NCI-H2107 (cell line): ENCODE measurements around the gene ADARB2.
"Not testable (repeated sequence)": the region's sequence is repeated elsewhere in the genome, so short reads cannot be mapped to it uniquely, and the experiment has no call there.

ENCODE experiments used
- DNase-seq: peaks from one replicate; lab custom pipeline; 2025; lab: John Stamatoyannopoulos, UW

The ADARB2 gene

DNA sequence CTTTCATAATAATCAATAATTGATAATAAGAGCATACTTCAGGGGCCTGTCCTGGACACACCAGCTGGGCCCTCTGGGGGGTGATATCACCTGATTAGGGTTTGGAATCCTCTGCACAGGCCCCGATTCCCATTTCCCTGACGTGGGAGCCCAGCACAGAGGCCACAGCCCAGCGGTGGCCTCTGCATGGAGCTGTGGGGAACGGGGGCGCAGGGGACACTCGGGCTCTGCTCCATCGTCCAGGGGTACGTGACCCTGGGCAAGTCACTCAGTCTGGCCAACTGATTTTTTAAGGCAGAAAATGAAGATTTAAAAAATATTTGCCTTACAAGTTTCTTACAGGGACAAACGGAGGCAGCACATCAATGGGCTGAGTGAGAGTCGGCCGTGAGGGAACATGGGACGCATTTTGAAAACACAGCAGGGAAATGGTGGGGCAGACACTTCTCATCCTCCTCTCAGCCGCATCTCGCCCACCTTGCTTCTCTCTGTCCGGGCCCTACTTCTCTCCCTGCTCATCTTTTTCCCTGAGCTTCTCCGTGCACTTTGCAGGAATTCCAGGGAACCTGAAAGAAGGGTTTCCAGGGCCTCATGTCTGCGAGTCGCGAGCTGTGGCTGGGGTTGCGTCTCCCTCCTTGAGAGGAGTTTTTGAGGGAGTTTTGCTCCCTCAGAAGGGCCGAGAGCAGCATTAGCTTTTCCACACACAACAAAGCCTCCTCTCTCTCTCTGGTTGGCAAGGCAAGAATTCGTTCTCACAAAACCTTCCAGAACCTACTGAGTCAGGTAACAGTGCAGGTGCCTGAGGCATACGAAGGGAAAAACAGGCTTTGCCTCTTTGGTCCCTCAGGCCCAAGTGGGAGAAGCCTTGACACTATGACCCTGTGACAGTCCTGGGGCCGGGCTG, 369.1 kb downstream of the ADARB2 start:
- DNase-seq = no peak

DNA sequence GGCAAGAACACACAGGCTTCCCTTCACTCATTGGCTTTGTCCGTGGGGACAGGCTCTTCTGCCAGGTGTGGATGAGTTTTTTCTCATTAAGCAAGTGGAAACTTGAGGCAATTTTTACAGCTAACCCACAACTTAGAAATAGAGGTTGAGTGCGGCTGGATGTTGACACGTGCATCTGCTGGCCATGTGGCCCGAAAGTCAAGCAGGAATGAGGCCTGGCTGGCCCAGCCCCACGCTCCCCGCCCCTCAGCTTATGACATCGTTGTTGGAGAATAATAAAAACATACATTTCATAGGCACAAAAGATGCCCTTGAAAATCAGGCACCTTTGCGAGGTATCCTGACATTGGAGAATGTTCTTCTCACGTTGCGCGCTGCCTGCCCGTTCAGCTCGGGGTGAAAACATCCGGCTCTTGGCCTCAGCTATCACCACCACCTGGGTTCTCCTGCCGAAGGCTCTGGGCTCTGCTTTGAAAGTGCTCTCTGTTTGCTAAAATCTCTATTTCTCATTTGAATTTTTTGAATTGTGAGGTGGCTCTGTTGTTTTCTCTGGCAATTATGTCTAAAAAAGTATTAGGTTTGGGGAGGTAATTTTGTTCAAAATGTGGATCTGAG, 370.4 kb downstream of the ADARB2 start:
- DNase-seq = no peak

DNA sequence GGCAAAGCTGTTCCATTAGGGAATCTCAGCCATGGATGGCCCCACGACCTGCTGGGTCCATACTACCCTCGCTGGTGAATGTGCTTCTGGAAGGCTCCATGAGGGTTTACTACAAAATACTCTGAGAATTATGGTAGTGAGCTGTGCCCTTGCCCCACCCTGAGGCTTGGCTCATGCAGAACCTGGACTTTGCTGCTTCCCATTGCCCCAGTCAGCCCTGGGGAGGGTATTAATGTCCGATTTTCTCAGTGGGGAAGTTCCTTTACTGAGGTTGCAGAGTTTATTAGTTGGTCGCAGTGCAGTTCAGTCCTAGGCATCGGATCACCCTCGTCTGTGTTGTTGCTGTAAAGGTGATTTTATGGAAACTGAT, 371.0 kb downstream of the ADARB2 start:
- no peak for DNase-seq

DNA sequence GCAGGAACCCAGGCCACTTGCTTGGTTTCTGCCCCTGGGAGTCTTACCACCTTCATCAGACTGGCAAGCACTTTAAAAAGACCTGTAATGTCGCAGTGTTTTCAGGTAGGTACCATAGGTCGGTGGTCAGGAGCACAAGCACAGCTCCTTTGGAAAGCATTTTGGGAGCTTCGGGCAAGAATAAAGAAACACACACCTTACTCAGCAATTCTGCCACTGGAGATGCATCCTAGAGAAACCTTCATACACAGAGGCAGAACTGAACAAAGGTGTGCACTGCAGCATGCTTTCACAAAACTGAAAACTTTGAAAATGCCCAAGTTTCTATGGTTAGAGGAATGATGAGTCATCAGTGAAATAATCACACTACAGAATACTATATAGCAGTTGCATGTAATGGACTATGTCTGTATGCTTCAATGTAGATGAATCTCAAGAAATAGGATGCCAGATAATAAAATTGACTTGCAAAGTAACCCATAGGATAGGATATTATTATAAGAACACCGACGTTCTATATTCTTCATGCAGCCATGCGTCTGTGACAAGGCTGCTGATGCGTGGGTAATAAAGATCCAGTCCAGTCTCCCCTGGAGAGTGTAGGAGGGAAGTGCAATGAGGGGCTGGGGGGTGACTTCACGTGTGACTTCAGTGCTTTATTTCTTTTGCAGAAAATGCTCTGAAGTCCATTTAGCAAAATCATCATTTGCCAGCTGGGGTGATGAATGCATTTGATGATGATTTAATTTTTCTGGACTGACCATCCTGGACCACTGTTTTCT, 371.6 kb downstream of the ADARB2 start:
- no peak for DNase-seq

DNA sequence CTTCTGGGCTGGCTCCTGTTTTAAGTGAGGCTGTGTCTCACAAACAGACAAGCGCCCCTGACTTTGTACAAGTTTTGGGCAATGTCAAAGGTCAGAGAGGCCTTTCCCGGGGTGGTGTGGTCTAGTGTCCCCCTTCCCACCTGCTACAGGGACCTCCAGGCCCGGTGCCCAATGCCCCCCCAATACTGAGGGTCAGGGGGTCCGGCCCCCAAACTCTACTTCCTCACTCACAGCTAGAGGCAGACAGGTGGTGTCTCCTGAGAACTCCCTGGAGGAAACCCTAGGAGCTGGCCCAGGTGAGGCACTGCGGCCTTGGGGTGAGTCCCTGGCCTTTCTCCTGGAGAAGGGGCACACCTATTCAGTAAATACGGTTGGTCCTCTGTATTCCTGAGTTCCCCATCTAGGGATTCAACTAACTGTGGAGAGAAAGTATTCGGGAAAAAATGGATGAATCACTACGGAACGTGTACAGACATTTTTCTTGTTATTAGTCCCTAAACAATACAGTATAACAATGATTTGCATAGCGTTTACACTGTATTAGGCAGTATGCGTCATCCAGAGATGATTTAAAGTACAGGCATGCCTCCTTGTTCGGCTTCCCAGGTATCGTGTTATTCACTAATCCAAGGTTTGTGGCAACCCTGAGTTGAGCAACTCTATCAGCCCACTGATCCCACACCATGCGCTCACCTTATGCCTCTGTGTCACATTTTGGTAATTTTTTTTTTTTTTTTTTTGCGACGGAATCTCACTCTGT, 373.0 kb downstream of the ADARB2 start:
- no peak for DNase-seq

DNA sequence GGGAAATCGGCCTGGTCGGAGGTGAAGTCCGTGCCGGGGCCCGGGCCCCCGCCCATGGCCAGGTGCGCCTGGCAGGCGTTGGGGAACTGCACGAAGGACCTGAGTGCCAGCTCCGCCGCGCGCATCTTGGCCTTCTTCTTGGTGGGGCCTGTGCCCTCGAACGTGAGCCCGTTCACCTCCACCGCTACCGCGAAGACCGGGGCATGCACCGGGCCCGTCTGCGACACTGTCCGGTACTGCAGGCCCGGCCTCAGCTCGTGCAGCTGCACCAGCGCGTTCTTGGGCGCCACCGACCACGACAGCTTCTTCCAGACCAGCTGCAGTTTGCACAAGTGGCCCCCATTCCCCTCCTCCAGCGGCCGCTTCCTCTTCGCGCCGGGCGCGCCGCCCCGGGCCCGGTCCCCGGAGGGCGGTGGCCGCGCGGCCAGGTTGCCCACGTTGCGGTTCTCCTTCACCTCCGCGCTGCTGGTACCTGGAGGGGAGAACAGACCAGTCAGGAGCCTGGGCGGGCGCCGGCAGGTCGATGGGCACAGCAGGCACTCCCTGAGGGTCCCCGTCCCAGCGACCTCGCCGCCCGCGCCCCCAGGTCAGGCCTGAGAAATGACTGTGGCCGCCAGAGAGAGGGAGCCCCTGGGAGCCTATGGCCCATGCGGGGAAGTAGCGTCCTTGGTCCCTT, 373.7 kb downstream of the ADARB2 start:
- no peak for DNase-seq

DNA sequence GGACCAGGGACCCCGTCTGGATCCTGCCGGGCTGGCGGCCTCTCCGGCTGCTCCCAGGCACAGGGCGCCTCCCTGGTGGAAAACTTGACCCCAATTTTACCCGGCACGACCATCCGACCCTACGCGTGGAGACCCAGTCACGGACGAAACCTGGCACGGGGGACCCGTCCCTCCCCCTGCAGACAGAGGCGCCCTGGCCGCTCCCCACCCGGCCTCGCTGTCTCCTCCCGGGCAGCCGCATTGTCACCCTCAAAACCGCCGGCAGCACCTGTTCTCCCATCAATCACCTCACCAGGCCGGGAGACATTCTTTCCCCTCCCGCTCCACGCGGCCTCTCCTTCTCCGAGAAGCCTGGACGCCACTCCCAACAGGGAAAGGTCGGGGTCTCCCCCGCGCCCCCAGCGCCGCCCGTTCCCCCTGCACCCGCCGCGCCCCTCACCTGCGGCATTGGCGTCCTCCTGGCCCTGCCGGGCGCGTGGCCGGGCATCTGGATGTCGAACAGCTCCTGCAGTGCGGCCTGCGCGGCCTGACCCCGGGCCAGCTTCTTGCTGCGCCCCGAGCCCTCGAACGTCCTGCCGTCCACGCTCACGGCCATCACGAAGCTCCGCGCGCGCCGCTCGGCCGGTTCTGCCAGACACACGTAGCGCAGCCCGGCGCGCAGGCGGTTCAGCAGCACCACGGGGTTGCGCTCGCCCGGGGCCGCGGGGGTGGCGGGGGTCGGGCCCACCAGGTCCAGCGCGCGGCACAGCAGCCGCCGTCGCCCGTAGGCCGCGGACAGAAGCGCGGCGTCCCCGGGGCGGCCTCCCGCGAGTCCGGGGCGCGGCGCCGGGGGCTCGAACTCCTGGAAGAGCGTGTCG, 374.5 kb downstream of the ADARB2 start:
- DNase-seq = no peak

DNA sequence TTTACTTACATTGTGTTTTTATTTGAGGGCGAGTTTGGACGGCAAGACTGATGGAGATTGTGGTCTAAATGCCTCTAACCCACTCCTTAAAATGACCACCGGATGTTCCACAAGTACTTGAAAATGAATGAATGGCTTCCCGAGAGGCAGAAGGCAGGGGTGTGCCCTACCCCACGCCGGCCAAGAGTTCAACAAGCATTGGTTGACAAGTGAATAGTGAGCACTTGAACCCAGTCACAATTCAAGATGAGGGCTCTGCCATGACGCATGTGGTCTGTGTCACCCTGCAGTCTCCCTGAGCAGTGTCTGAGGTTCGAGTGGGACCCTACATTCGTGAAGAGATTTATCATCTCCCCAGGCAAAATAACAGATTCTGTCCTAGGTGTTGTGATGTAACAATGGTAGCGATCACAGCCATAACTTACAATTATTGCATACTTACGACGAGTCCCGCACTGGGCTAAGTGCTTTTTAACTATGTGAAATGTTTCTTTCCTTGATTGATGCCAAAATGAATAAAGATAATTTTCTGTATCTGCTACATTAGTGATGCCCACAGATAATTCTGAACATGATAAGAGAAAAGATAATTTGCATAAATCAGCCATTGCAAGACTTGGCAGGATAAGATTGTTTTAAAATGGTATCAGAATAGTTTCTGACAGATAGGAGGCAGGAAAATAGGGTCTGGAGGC, 375.8 kb downstream of the ADARB2 start:
- DNase-seq = no peak

DNA sequence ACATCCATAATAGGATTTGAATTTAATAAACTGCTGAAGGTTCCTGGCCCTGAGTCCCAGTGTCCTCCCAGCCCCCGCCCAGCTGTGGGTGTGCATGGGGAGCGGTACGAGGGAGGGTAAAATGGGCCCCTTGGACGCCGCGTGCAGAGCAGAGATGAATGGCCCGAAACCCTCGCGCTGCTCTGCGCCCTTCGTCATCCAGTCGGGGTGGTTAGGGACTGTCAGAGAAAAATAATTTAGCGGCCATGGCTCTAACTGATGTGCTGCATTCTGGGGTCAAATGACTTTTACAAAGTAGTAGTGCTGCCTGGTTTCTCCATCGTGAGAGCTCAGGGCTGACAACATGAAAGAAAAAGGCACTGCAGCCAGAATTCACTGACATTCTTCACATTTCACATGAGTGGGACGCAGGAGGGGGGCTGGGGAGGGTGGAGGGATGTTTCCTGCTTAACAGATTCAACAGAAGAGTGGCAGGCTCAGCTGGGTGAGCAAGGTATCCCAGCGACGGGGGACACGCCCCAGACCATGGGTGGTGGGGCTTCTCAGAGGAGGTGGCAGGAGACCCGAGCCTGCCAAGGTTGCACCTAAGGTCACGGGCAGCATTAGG, 376.7 kb downstream of the ADARB2 start:
- no peak for DNase-seq

DNA sequence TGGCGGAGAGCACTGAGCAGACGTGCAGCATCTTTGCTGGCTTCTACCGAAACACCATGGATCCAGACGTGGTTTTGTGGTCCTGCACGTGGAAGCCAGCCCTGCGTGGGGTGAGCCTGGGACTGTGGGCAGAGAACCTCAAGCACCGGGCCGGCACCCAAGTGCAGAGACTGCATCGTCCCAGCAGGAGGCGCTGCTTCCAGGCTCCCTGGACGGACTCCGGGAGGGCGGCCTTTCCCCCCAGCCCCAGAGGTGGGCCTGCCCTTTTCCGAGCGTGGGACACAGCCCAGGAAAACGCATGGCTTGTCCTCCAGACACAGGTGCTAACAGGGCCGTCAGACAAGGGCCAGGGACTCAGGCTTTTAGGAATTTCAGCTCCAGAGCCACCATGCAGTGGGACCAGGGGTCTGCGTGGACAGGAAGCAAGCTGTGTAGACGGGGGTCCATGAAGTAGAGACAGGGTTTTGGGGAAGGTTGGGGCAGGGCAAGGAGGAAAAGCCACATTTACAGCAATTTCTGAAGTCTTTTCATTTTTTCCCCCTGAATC, 377.2 kb downstream of the ADARB2 start:
- no peak for DNase-seq

DNA sequence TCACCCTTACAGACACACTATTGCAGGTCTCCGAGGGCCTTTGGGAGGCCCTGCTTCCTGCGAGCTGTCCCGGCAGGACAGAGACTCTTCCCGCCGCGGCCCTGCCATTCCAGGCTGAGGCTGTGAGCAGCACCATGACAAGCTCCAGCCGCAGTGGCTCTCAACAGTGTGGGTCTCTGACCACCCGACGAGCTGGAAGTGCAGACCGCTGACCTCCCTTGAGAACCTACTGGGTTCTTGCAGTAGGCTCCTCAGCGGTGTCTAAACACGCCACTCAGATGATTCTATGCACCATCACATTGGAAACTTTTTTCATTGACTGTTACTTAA, 377.7 kb downstream of the ADARB2 start:
- no peak for DNase-seq

DNA sequence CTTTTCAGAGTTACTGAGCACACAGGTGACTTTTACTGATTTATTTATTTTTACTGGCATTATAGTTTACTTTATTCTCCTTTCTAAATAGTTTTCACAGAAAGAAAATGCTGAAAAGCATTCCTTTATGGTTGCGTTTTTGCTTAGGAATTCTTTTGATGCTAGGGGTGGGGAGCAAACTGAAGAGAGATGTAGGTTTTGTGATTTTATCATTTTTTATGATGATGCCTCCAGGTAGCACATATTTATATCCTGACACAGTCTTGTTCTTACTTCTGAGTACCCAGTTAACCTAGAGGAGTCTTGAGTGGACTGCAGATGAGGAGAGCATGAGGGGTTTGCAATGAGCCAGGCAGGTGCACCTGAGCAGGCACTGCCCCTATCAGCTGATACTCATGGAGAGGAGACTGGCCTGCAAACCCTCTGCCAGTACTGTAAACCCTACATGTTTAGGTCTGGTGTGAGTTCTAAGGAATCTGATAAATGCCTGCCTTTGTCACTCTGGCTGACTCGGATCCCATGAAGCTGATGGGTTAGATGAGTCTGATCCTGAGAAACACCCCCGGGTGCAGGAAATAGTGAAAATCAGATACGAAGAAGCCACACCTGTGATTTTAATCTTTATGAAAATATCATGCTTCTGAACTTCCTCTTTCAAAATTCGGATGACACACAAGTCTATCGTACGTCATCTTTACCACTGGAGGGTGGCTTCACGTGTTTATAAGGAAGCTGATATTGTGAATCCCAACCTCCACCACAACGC, 378.3 kb downstream of the ADARB2 start:
- DNase-seq = no peak

DNA sequence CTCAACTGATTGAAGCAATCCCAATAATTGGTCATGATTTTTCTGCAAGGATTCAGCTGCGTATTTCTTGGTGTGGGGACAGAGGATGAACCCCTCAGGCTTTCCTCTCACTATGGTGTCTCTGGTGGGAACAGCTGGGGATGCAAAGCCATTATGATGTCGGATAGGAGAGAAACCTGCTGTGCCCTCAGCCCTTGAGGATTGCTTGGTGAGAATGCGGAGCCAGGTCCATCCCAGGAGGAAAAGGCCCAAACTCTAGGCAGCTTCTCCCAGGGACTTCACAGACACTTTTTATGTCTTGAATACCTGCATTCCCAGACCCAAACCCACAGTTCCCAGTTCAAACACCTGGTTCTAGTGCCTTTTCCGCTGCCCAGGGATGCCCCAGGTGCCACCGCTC, 379.2 kb downstream of the ADARB2 start:
- no peak for DNase-seq

DNA sequence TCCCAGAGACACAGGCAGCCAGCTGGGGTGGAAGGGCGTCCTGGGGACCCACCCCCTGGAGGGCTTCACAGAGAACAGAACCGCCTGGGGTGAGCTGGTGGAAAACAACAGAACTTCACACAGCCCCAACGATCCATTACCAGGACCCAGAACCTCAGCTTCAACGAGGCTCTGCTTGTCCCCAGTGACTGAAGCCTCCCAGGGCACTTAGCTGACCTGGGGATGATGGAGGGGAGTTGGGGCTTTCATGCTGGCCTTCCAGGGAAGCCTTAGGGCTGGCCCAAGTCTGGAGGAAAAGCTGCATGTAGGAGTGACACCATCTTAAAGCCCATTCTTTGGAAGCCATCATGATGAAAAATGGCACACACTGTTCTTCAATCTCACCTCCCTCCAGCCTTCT, 381.0 kb downstream of the ADARB2 start:
- no peak for DNase-seq

DNA sequence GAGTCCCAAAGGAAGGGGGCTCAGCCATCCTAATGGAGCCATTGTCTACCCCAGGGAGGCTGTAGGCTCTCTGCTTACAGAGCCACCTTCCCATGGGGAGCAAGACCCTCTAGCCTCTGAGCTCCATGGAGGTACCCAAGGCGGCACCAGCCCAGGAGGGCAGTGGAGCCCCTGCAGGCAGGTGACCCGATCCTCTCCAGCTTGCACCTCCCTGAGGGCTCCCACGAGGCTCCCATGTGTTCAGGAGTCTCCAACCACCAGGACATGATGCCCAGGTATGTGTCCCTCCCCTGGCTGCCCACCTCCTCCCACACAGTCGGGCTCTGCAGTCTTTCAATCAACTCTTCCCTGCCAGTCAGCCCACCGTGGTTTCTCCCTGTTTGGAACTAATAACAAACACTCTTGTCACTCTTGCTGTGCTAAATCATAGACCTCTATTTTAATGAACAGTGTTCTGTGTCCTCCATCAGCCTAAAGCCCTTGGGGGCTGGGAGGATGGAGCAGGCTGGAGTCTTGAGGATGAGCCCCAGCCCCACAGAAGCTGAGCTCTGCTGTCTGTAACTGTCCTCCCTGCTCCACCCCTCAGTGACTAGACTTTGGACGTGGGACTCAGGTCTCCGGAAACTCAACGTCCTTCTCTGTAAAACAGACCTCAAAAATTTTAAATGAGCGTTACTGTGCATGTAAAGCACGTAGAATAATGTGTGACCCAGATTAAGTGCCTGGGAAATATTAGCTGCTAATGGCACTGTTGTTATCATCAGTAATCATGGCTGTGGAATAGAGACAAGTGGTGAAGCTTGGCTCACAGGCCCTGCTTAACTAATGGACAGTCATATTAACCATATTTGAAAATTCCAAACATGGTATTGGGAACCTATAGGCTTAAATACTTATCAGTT, 382.3 kb downstream of the ADARB2 start:
- no peak for DNase-seq

DNA sequence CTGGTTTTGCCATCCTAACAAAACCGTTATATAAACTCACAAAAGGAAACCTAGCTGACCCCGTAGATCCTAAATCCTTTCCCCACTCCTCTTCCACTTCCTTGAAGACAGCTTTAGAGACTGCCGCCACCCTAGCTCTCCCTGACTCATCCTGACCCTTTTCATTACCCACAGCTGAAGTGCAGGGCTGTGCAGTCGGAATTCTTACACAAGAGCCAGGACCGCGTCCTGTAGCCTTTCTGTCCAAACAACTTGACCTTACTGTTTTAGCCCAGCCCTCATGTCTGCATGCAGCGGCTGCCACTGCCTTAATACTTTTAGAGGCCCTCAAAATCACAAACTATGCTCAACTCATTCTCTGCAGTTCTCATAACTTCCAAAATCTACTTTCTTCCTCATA, 385.0 kb downstream of the ADARB2 start:
- not testable (repeated sequence) for DNase-seq

DNA sequence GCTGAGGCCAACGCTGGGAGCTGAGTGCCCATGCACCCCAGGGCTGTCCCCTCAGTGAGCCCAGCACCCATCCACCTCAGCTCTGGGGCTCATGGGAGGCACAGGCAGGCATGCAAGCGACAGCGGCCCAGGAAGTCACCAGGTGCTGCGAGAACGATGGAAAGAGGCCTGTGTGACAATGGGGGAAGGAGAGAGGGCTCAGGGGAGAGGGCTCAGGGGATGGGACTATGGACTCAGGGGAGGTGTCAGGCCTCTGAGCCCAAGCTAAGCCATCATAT, 388.6 kb downstream of the ADARB2 start:
- no peak for DNase-seq
